ENCODE data around the gene CCL4L2.
"Not testable (repeated sequence)": the region's sequence is repeated elsewhere in the genome, so short reads cannot be mapped to it uniquely, and the experiment has no call there.

The CCL4L2 gene

GRCh38 chr17:36210439-36211211 is at the start of gene CCL4L2:
TSS of gene CCL4L2 (plus strand) at chr17:36211063.
- peak; percentile 72 for ATAC-seq
- Mint-ChIP-seq H3K27ac (peak within 1 kb of the TSS; percentile 98), H3K4me1 (peaks cover 81% of the 10 kb centered on the region), H3K4me3 (peak within 1 kb of the TSS; percentile 85), H3K36me3 (peaks cover 28% of the 10 kb centered on the region)
- not testable (repeated sequence) for H3K9me3 Mint-ChIP-seq
- peak in 1 of 2 donors; percentile 76 for DNase-seq (ENCODE audit: low spot score in 2 of 2)

DNA sequence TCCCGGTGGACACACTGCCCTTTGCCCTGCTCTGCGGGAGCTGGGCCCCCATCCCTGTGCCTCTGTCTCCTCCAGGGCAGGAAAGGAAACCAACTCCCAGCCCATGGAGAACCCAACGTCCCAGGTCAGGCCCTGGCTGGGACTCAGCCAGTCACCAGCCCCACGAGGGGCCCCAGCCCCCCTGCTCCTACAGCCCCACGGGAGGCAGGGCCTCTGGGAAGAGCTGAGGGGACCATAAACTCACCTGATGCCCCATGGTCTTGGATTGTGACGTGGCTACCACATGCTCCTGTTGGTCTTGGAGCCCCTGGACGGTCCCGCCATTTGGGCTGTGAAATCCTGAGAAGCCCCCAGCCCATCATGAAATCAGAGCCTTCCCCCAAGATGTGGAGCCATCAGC is 42.0 kb upstream of the CCL4L2 start:
- not testable (repeated sequence) for H3K36me3 Mint-ChIP-seq; H3K4me1 Mint-ChIP-seq; H3K4me3 Mint-ChIP-seq; H3K9me3 Mint-ChIP-seq; DNase-seq (ENCODE audit: low spot score in 2 of 2); H3K27ac Mint-ChIP-seq; ATAC-seq

DNA sequence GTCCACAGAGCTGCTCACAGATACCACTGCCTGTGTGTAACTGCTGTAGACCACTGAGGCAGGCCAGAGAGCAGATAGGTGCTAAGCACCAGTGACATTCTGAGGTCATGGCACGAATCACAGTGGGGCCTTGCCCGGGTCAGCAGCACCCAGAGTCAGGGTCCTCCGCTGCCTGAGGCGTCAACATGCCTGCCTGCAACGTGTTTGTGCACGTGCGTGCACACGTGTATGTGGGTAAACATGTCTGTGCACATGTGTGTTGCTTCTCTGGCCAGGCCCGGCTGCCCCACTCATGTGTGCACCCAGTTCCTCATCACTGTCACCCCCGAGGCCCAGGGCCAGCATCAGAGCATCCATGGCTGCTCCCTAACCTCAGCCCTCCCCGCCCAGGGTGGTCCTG is 34.3 kb upstream of the CCL4L2 start, which contains the start of gene TBC1D3B:
TBC1D3B (minus strand) TSS at position 101 of the 400 bp plus-strand sequence. CDS start 1,586 bp downstream, outside the sequence.
- not testable (repeated sequence) for ATAC-seq; DNase-seq (ENCODE audit: low spot score in 2 of 2); H3K36me3 Mint-ChIP-seq; H3K4me3 Mint-ChIP-seq; H3K9me3 Mint-ChIP-seq; H3K4me1 Mint-ChIP-seq; H3K27ac Mint-ChIP-seq

GRCh38 chr17:36181446-36182175 is 29.3 kb upstream of the CCL4L2 start:
- ATAC-seq; DNase-seq (ENCODE audit: low spot score in 2 of 2); H3K9me3 Mint-ChIP-seq: not testable (repeated sequence)
- peaks cover 22% of the 10 kb centered on the region for H3K4me1 Mint-ChIP-seq
- peak overlapping the region; percentile 95 for H3K27ac Mint-ChIP-seq
- H3K36me3 Mint-ChIP-seq = peaks cover 26% of the 10 kb centered on the region
- peak overlapping the region; percentile 81 for H3K4me3 Mint-ChIP-seq

DNA sequence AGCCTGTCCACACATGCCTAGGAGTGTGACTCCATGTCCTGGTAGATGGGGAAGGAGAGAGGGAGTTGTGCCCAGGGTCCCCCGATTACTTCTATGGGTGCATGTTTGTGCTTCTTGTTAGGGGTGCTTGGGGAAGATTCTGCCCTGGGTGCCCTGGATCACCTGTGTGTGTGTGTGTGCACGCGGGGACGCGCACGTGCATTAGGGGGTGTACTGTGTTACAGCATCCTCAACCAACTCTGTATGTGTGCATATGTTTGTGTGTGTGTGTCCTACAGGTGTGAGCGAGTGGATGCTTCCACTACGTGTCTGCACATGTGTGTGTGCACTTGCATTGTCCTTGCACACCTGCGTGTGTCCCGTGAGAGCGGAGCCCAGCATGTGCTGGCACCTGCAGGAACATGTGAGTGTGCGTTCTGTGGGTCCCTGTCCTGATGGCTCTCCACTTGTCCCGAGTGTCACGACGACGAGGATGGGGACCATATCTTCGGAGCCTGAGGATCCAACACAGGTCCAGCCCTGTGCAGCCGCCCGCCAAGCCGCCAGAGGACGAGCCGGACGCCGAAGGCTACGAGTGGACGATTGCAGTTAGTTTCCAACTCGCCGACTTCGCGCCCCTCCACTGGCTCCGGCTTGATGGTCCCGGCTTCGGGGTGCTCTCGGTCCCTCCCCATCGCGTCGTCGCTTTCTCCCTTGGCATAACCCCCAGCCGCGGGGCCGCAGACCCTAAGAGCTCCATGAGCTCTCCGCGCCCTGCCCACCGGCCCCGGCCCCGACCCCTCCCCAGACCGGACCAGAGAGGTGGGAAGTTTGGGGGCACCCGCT is 28.5 kb upstream of the CCL4L2 start:
- ATAC-seq = no peak
- H3K36me3 Mint-ChIP-seq = peaks cover 32% of the 10 kb centered on the region
- H3K4me3 Mint-ChIP-seq = peak overlapping the region; percentile 81
- H3K27ac Mint-ChIP-seq = peak overlapping the region; percentile 95
- H3K9me3 Mint-ChIP-seq = no peaks in the 10 kb centered on the region
- peaks cover 29% of the 10 kb centered on the region for H3K4me1 Mint-ChIP-seq
- DNase-seq (ENCODE audit: low spot score in 2 of 2) = peak in 1 of 2 donors; percentile 52

GRCh38 chr17:36183001-36183971 is 27.6 kb upstream of the CCL4L2 start:
- Mint-ChIP-seq H3K27ac (peak overlapping the region; percentile 95), H3K4me1 (peaks cover 38% of the 10 kb centered on the region), H3K4me3 (peak overlapping the region; percentile 81), H3K36me3 (peaks cover 38% of the 10 kb centered on the region), H3K9me3 (no peaks in the 10 kb centered on the region)
- DNase-seq (ENCODE audit: low spot score in 2 of 2) = peak in 1 of 2 donors; percentile 69
- ATAC-seq = peak; percentile 66

DNA sequence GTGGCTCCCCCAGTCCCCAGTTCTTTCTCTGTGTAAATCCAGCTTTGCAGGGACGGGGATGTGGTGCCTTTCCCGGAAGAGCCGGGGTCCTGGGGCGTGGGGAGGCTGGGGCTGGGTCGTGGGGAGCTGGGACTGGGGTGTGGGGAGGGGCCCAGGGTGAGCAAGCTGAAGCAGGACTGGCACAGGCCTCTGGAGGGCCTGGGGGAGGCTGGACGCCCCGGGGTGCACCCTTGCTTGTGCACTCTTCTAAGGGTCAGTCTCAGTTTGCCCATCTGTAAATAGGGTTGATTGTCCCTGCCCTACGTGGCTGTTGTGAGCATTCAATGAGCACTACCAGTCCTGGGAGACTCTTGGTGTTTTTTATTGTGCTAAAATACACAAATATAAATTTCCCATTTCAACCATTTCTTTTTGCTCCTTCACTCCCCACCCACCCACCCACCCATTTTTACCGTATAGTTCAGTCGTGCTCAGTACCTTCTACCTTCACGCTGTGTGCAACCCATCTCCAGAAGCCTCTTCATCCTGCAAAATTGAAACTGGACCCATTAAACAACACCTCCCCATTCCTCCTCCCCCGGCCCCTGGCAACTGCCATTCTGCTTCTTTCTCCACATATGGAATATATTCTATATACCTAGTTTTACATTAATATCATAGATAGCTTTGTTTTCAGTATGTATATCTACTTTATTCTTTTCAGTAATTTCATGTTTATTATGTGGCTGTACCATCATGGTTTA is 26.7 kb upstream of the CCL4L2 start:
- DNase-seq (ENCODE audit: low spot score in 2 of 2) (peak in 1 of 2 donors; percentile 55), ATAC-seq (peak; percentile 3)
- peaks cover 47% of the 10 kb centered on the region for H3K4me1 Mint-ChIP-seq
- H3K9me3 Mint-ChIP-seq = no peaks in the 10 kb centered on the region
- H3K4me3 Mint-ChIP-seq = peak overlapping the region; percentile 81
- H3K27ac Mint-ChIP-seq = peak overlapping the region; percentile 95
- H3K36me3 Mint-ChIP-seq = peaks cover 38% of the 10 kb centered on the region

- Mint-ChIP-seq H3K27ac (peak overlapping the region; percentile 95), H3K9me3 (no peaks in the 10 kb centered on the region), H3K4me1 (peaks cover 56% of the 10 kb centered on the region), H3K4me3 (peak overlapping the region; percentile 81), H3K36me3 (peaks cover 38% of the 10 kb centered on the region)
- ATAC-seq (no peak), DNase-seq (ENCODE audit: low spot score in 2 of 2) (no peak)
Measured at GRCh38 chr17:36185416-36185815, 25.4 kb upstream of the CCL4L2 start.

DNA sequence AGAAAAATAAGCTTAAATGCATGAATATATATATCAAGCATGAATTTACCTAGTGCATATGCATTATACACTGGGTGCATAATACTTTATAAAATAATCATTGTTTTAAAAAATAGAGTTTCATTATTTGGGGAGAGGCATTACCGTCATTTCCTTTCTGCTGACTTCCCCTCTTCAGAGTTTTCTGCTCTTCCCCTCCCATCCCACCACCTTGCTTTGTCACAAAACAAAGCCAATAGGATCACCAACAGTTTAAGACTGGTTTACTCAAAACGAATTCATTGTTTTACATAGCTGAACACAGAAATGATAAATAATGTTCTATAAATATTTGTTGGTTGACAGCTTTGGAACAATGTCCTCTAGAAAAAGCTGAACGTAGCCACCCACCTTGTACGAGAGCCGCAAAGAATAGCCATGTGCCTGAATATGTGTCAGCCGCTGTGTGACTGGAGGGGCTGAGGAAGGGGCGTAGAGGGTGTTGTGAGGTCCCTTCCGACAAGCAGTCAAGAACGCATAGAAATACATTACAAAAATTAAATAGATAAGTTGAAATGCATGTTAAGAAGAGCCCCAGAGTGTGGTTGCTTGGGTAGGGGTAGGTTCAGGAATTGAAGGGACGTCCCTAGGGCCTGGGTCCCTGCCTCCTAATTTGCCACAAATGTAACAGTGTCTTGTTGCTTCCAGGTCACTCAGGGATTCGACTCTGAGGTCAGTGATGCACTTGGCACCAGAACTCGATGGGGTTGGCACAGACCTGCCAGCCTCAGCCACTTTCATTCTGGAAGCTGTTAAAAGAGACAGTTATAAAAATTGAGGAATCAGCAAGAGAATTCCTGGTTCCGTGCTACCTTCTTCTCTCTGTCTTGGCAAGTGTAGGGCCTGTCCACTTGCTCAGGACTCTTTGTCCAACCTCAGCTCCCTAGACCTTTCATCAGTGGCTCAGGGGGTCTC is 23.8 kb upstream of the CCL4L2 start:
- peak overlapping the region; percentile 81 for H3K4me3 Mint-ChIP-seq
- H3K9me3 Mint-ChIP-seq, ATAC-seq: not testable (repeated sequence)
- H3K27ac Mint-ChIP-seq = peak overlapping the region; percentile 95
- DNase-seq (ENCODE audit: low spot score in 2 of 2) = peak in 1 of 2 donors; percentile 54
- peaks cover 39% of the 10 kb centered on the region for H3K36me3 Mint-ChIP-seq
- H3K4me1 Mint-ChIP-seq = peaks cover 60% of the 10 kb centered on the region

DNA sequence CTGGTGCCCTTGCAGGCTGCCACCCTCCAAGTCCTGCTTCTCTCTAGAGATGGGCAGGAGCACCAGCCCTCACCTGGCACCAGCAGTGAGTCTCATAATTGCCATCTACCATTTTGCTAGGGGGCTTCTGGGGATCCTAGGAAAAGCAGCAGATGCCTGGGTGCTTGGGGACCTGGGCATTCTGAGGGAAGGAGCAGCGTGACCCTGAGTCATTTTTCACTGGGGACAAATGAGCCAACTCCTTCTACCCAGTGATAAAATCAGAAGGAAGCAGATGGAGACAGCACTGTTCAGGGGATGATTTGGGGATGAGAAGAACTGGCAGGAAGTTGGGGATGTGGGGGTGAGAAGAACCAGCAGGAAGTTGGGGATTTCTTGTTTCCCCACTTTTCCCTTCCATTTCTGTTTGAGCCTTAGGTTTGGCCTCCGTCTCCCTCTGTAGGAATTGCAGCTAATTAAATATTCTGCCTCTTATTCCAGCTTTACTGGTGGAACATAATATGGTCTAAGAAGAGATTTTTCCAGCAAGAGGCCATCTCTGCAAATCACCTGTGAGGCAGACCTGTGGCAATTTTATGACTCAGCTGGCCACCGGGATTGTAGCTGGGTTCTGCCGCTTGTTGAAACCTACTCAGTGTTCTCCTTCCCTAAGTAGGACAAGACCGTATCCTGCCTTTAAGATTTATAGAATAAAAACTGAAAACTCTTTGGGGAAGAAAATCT is 22.8 kb upstream of the CCL4L2 start:
- not testable (repeated sequence) for H3K9me3 Mint-ChIP-seq, ATAC-seq
- Mint-ChIP-seq H3K4me3 (peak overlapping the region; percentile 81), H3K27ac (peak overlapping the region; percentile 95), H3K36me3 (peaks cover 45% of the 10 kb centered on the region), H3K4me1 (peaks cover 65% of the 10 kb centered on the region)
- peak in 1 of 2 donors; percentile 56 for DNase-seq (ENCODE audit: low spot score in 2 of 2)

- peak overlapping the region; percentile 95 for H3K27ac Mint-ChIP-seq
- H3K9me3 Mint-ChIP-seq = no peaks in the 10 kb centered on the region
- H3K4me3 Mint-ChIP-seq = peak overlapping the region; percentile 81
- ATAC-seq (peak; percentile 93), DNase-seq (ENCODE audit: low spot score in 2 of 2) (peak in 1 of 2 donors; percentile 83)
- peaks cover 45% of the 10 kb centered on the region for H3K36me3 Mint-ChIP-seq
- H3K4me1 Mint-ChIP-seq = peaks cover 66% of the 10 kb centered on the region
Measured at GRCh38 chr17:36188891-36189306, 22.0 kb upstream of the CCL4L2 start.

- ATAC-seq; H3K9me3 Mint-ChIP-seq; DNase-seq (ENCODE audit: low spot score in 2 of 2): not testable (repeated sequence)
- peak overlapping the region; percentile 36 for H3K4me3 Mint-ChIP-seq
- H3K27ac Mint-ChIP-seq = peak overlapping the region; percentile 64
- H3K36me3 Mint-ChIP-seq = peaks cover 42% of the 10 kb centered on the region
- peaks cover 73% of the 10 kb centered on the region for H3K4me1 Mint-ChIP-seq
Measured at GRCh38 chr17:36189993-36190392, 20.9 kb upstream of the CCL4L2 start.
